Endothelial cell of umbilical vein (primary cell): Measurements from ENCODE around the gene MTMR6. TPM values are rescaled to one million over a fixed set of nuclear protein-coding genes. Genes with fewer than 3 reads are reported as not detected.

Experiments
- BruUV-seq: library from RNA; stranded (reverse); fragments of 400-500 nt; replicated peaks from 2 replicates; lab custom pipeline; 2021; lab: Mats Ljungman, UMichigan
- CTCF ChIA-PET: fragments of 300-600, 350-600 bp; sonication (Branson Sonifier 250); formaldehyde crosslinking; loops from one replicate; lab custom pipeline; 2021; ENCODE audit warnings: antibody characterized with exemption, inconsistent platforms; lab: Charles Lee
- POLR2A ChIA-PET: fragments of 300-600, 350-600 bp; sonication (Branson Sonifier 250); formaldehyde crosslinking; loops from one replicate; lab custom pipeline; 2021; ENCODE audit warnings: antibody characterized with exemption, inconsistent platforms; lab: Charles Lee
- DNase-seq: peaks from one replicate; pipeline ENCODE4 v3.0.0-alpha.2; 2011; ENCODE audit warnings: low read depth, low spot score
- FAIRE-seq: peaks from 2 replicates; lab custom pipeline; 2011; peaks lifted over from hg19 to GRCh38; lab: Jason Lieb, UNC
- H2AFZ ChIP-seq: 2 replicates; pipeline ENCODE4 v1.6.0; 2012; ENCODE audit warnings: low read depth, low read length, control low read depth, inconsistent platforms
- H3K27ac ChIP-seq: 2 replicates; pipeline ENCODE4 v1.5.1; 2011; ENCODE audit warnings: low read depth, mild to moderate bottlenecking, control low read depth, low read length, moderate library complexity; ENCODE audit not compliant: insufficient read depth
- H3K27me3 ChIP-seq, 2 experiments: 2 replicates each; pipeline versions ENCODE4 v1.6.0 to v1.6.1; 2011; ENCODE audit warnings: low read length in 2 of 2, mixed read lengths in 1 of 2; ENCODE audit not compliant: control insufficient read depth in 2 of 2, insufficient read depth in 2 of 2
- H3K36me3 ChIP-seq, 2 experiments: 2 replicates in 1 of 2; 3 replicates in 1 of 2; pipeline ENCODE4 v1.5.1; 2011; ENCODE audit warnings: low read length in 2 of 2, mild to moderate bottlenecking in 1 of 2, moderate library complexity in 1 of 2; ENCODE audit not compliant: control insufficient read depth in 2 of 2, insufficient read depth in 2 of 2; ENCODE audit errors: extremely low read depth in 1 of 2
- H3K4me1 ChIP-seq: 3 replicates; pipeline ENCODE4 v1.5.1; 2011; ENCODE audit warnings: mild to moderate bottlenecking, low read length; ENCODE audit not compliant: control insufficient read depth, insufficient read depth; ENCODE audit errors: extremely low read depth
- H3K4me2 ChIP-seq: 2 replicates; pipeline ENCODE4 v1.6.1; 2011; ENCODE audit warnings: low read length, control low read depth, mixed read lengths; ENCODE audit not compliant: insufficient read depth
- H3K4me3 ChIP-seq, 3 experiments: fragments of 200-600 bp in 1 of 3; sonication (generic), shearing (Covaris generic) in 1 of 3; replicated peaks in 1 of 3; 2 replicates each; pipeline ENCODE4 v1.5.1; 2011 to 2016; ENCODE audit warnings: control low read depth in 3 of 3, low read length in 3 of 3, mild to moderate bottlenecking in 2 of 3, inconsistent platforms in 1 of 3, low read depth in 1 of 3, moderate library complexity in 1 of 3; ENCODE audit not compliant: insufficient read depth in 1 of 3
- H3K79me2 ChIP-seq: 2 replicates; pipeline ENCODE4 v1.6.0; 2012; ENCODE audit warnings: low read length, inconsistent platforms; ENCODE audit not compliant: control insufficient read depth, insufficient read depth
- H3K9ac ChIP-seq: replicated peaks from 2 replicates; pipeline ENCODE3; 2011; ENCODE audit warnings: low read length, control low read depth; ENCODE audit not compliant: insufficient read depth; ENCODE audit errors: extremely low read depth
- H3K9me1 ChIP-seq: replicated peaks from 3 replicates; pipeline ENCODE4 v1.6.0; 2011; ENCODE audit warnings: mild to moderate bottlenecking, low read length; ENCODE audit not compliant: control insufficient read depth, insufficient read depth; ENCODE audit errors: extremely low read depth
- H3K9me3 ChIP-seq: replicated peaks from 2 replicates; pipeline ENCODE4 v1.5.1; 2012; ENCODE audit warnings: low read length, inconsistent platforms; ENCODE audit not compliant: control insufficient read depth, insufficient read depth
- H4K20me1 ChIP-seq: replicated peaks from 2 replicates; pipeline ENCODE3; 2011; ENCODE audit warnings: mild to moderate bottlenecking, low read length; ENCODE audit not compliant: control insufficient read depth, insufficient read depth; ENCODE audit errors: extremely low read depth
- CTCF ChIP-seq, 2 donors: IDR thresholded peaks; 1 replicate in 1 of 2; 2 replicates in 1 of 2; pipeline ENCODE4 v1.5.1; 2011; ENCODE audit warnings: low read length in 2 of 2, mild to moderate bottlenecking in 2 of 2, moderate library complexity in 2 of 2, control low read depth in 1 of 2, inconsistent platforms in 1 of 2, low read depth in 1 of 2; ENCODE audit not compliant: insufficient read depth in 1 of 2; ENCODE audit errors: extremely low read depth in 1 of 2
- EZH2 ChIP-seq: IDR thresholded peaks from 2 replicates; pipeline ENCODE4 v1.6.1; 2012; ENCODE audit warnings: borderline replicate concordance, low read depth, mild to moderate bottlenecking, moderate library complexity, low read length, inconsistent platforms; ENCODE audit not compliant: severe bottlenecking
- FOS ChIP-seq: IDR thresholded peaks from 2 replicates; pipeline ENCODE4 v1.6.1; 2011; ENCODE audit warnings: mild to moderate bottlenecking, low read length, moderate library complexity, borderline replicate concordance; ENCODE audit not compliant: insufficient read depth
- GATA2 ChIP-seq: IDR thresholded peaks from 2 replicates; pipeline ENCODE4 v1.7.0; 2011; ENCODE audit warnings: low read depth, mild to moderate bottlenecking, moderate library complexity, mixed read lengths, low read length; ENCODE audit not compliant: insufficient read length, insufficient read depth
- JUN ChIP-seq: IDR thresholded peaks from 2 replicates; pipeline ENCODE4 v1.6.1; 2011; ENCODE audit warnings: borderline replicate concordance, low read depth; ENCODE audit not compliant: insufficient read length, insufficient read depth
- MAX ChIP-seq: IDR thresholded peaks from 2 replicates; pipeline ENCODE4 v1.6.1; 2011; ENCODE audit not compliant: insufficient read depth, insufficient read length
- MYC ChIP-seq: IDR thresholded peaks from one replicate; pipeline ENCODE4 v1.6.1; 2011; ENCODE audit warnings: mild to moderate bottlenecking, low read depth, low read length
- POLR2A ChIP-seq: IDR thresholded peaks from 2 replicates; pipeline ENCODE4 v1.6.1; 2012; ENCODE audit warnings: low read depth, mild to moderate bottlenecking, control low read depth, low read length
- POLR2AphosphoS5 ChIP-seq: IDR thresholded peaks from 2 replicates; pipeline ENCODE4 v1.6.1; 2012; ENCODE audit warnings: low read depth, mild to moderate bottlenecking, control low read depth, low read length, moderate library complexity; ENCODE audit not compliant: insufficient read depth
- dilution Hi-C: fragments of 300-500 bp; cut with MboI; formaldehyde crosslinking; loops from one replicate; pipeline ENCODE4 v1.15.0; 2019; ENCODE audit warnings: low sequenced_read_pairs; ENCODE audit not compliant: extremely low pct_ligation_motif_present
- intact Hi-C: fragments of 100-400 bp; cut with micrococcal nuclease; formaldehyde crosslinking; loops from one replicate; pipeline ENCODE4 v1.10.0; 2022
- polyA plus RNA-seq, 4 experiments: library from polyadenylated mRNA; depleted of rRNA in 3 of 4; stranded (reverse) in 3 of 4; unstranded in 1 of 4; fragments of >200 nt; gene quantifications; 2 replicates each; pipeline versions ENCODE4 v1.2.1 to v1.2.3, GENCODE V29; 2011 to 2012; ENCODE audit warnings: missing spikeins in 1 of 4
- total RNA-seq: library from RNA; stranded (reverse); gene quantifications from 2 replicates; pipeline ENCODE4 v1.2.3, GENCODE V29; 2021

Gene MTMR6
- total and polyA plus RNA-seq, 2 donors (not counting 3 experiments of a cell fraction or from before 2014, with no cell fraction given): 10.2 to 20.9 TPM

- FAIRE-seq (no peak), DNase-seq (no peak)
- no peaks in the 10 kb centered on the region for H3K79me2 ChIP-seq
- no peaks in the 10 kb centered on the region for H3K27me3 ChIP-seq
- no peaks in the 10 kb centered on the region for H4K20me1 ChIP-seq
- H3K9me1 ChIP-seq: no peaks in the 10 kb centered on the region
- no peak overlapping the region for H3K4me3 ChIP-seq
- H3K36me3 ChIP-seq: no peaks in the 10 kb centered on the region
- H3K9me3 ChIP-seq: no peaks in the 10 kb centered on the region
- ChIA-PET CTCF (no interaction called here), POLR2A (no interaction called here)
- no peak overlapping the region for H3K9ac ChIP-seq
- H3K4me2 ChIP-seq: no peak overlapping the region
- dilution Hi-C loops (no loop called here), intact Hi-C loops (no loop called here)
- H3K27ac ChIP-seq: no peak overlapping the region
- no peaks in the 10 kb centered on the region for H3K4me1 ChIP-seq
- no TSS peak for BruUV-seq
- no peak for TF ChIP-seq GATA2
- no peak for TF ChIP-seq JUN
- no peak for TF ChIP-seq MAX
- TF ChIP-seq FOS: no peak
- TF ChIP-seq POLR2AphosphoS5: no peak
- TF ChIP-seq MYC: no peak
- TF ChIP-seq POLR2A: no peak
- TF ChIP-seq EZH2: no peak
- no peak for TF ChIP-seq CTCF (IDR thresholded peaks at IDR 0.05; ENCODE audit: extremely low read depth in 1 of 2, insufficient read depth in 1 of 2, low read depth in 1 of 2, low read length in 2 of 2)
- H2AFZ ChIP-seq: no peak overlapping the region
These were observed 76.3 kb downstream of the MTMR6 start for GRCh38 chr13:25210842-25211569.
